Heart right ventricle (tissue), 16 donors: ENCODE data around the gene SP140L. TPM values are rescaled to one million over a fixed set of nuclear protein-coding genes. Genes with fewer than 3 reads are reported as not detected.

Source experiments
- ATAC-seq, 8 donors: fragments of 200-7000 bp; cut with Tn5 transposase; one replicate each; pipeline ENCODE4 v1.9.1; 2020; ENCODE audit warnings: mild to moderate bottlenecking in 8 of 8, moderate library complexity in 8 of 8, moderate number of reproducible peaks in 1 of 8
- DNase-seq, 2 donors: peaks; one replicate each; pipeline ENCODE4 v3.0.0-alpha.2; 2020
- H3K27ac ChIP-seq, 10 donors: fragments of 200-600 bp; sonication (generic) in 2 of 10; one replicate each; pipeline versions ENCODE4 v1.5.0 to v1.8.0; 2020 to 2022; ENCODE audit warnings: mild to moderate bottlenecking in 3 of 10
- H3K27me3 ChIP-seq, 7 donors: fragments of 200-600 bp; one replicate each; pipeline ENCODE4 v1.8.0; 2021 to 2022; ENCODE audit warnings: mild to moderate bottlenecking in 2 of 7
- H3K36me3 ChIP-seq, 9 donors: fragments of 200-600 bp; sonication (generic) in 1 of 9; one replicate each; pipeline versions ENCODE4 v1.5.0 to v1.8.0; 2020 to 2022; ENCODE audit warnings: mild to moderate bottlenecking in 2 of 9
- H3K4me1 ChIP-seq, 9 donors: fragments of 200-600 bp; sonication (generic) in 1 of 9; one replicate each; pipeline versions ENCODE4 v1.5.0 to v1.8.0; 2020 to 2022; ENCODE audit warnings: mild to moderate bottlenecking in 4 of 9
- H3K4me3 ChIP-seq, 10 donors: fragments of 200-600 bp; sonication (generic) in 2 of 10; one replicate each; pipeline versions ENCODE4 v1.5.0 to v1.8.0; 2020 to 2022; ENCODE audit warnings: mild to moderate bottlenecking in 7 of 10, moderate library complexity in 2 of 10
- H3K9me3 ChIP-seq, 11 donors: fragments of 200-600 bp in 10 of 11; sonication (generic) in 2 of 11; one replicate each; pipeline versions ENCODE4 v1.5.0 to v1.8.0; 2013 to 2022; ENCODE audit warnings: mild to moderate bottlenecking in 2 of 11, control low read depth in 1 of 11, moderate library complexity in 1 of 11
- WGBS, 2 donors: extraction: QIAGEN DNeasy Blood & Tissue Kit; methylation state at CpG; one replicate each; pipeline ENCODE4 v1.1.7; 2013; ENCODE audit warnings: inconsistent platforms in 1 of 2; 5-methylcytosine and 5-hydroxymethylcytosine counted together
- intact Hi-C, 10 donors: fragments of 100-400 bp; cut with DNase I; formaldehyde crosslinking; loops; one replicate each; pipeline versions ENCODE4 v1.11.1 to v1.14.2; 2022
- polyA plus RNA-seq, 2 donors: library from polyadenylated mRNA; stranded (reverse); fragments of 200-250 nt; gene quantifications; one replicate each; pipeline ENCODE4 v1.2.3, GENCODE V29; 2013
- total RNA-seq, 10 donors: library from RNA; stranded (reverse); fragmentation: NEBNext Ultra II Directional in 3 of 10; extraction: Animal tissue kit (Norgen Biotek cat#: 25700) in 3 of 10; gene quantifications; one replicate each; pipeline versions ENCODE4 v1.2.1 to v1.2.4, GENCODE V29; 2021 to 2023
- TF ChIP-seq, protein P1 (sequence below), 9 donors: fragments of 200-600 bp; sonication (generic) in 2 of 9; IDR thresholded peaks; one replicate each; pipeline versions ENCODE4 v1.5.0 to v1.8.0; 2021 to 2022; ENCODE audit warnings: antibody characterized with exemption in 9 of 9, mild to moderate bottlenecking in 5 of 9, moderate library complexity in 1 of 9
- donor health status: Arrhythmogenic right ventricular cardiomyopathy.
- donor health status: ischemic (EF 13 %, LVEDD 7.1; RV severe dilation, severe dysfunction).
- donor health status: healthy with polysubstance abuse.
- donor health status: DM: no; HTN: yes; CAD: no.
- donor health status: DM: no; HTN: no; CAD: no.
- donor health status: ischemic (EF 25% LVEDD 6.9; RV normal size, moderate dysfunction).
- donor health status: ischemic (EF 25% LVEDD 5.7; RV mildly dilated, moderate dysfunction).
- donor health status: healthy.
- donor health status: DM: yes; HTN: yes; CAD: no.
- donor health status: Ischemic cardiomyopathy.
- donor health status: ischemic (EF 35%, LVEDD 5.7; RV mildly dilated, moderate dysfunction).
- donor health status: nonischemic (EF 11% LVEDD 7.7; RV severe dilation, severe dysfunction).
- donor health status: DM: yes; HTN: yes; CAD: no.
- donor health status: PGD.
- donor health status: ischemic (EF 29% LVEDD 5.4; RV normal size, mild dysfunction).
- donor health status: nonischemic (EF 23%, LVEDD 6.1; RV moderate dilation, normal function).

SP140L gene
- total and polyA plus RNA-seq, 12 donors: 2.5 to 10.8 (median 4.4) TPM

DNA sequence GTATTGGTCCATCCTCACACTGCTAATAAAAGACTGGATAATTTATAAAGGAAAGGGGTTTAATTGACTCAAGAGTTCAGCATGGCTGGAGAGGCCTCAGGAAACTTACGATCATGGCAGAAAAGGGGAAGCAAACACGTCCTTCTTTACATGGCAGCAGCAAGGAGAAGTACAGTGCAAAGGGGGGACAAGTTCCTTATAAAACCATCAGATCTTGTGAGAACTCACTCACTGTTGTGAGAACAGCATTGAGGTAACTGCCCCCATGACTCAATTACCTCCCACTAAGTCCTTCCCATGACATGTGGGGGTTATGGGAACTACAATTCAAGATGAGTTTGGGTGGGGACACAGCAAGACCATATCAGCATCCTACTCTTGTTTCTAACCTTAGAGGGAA is 126.0 kb downstream of the SP140L start:
- H3K27me3 ChIP-seq: no peaks in the 10 kb centered on the region
- H3K27ac ChIP-seq: no peak overlapping the region
- no peak for DNase-seq
- H3K36me3 ChIP-seq: peaks cover 0 to 100% (median 48%) of the 10 kb centered on the region in 9 donors
- 82 to 85% methylated on average over 2 of the region's 2 CpGs for WGBS, 2 donors
- H3K4me1 ChIP-seq: peaks cover 0 to 36% (median 0%) of the 10 kb centered on the region in 9 donors
- no peak overlapping the region for H3K4me3 ChIP-seq
- ATAC-seq: no peak
- TF ChIP-seq, protein P1, sequence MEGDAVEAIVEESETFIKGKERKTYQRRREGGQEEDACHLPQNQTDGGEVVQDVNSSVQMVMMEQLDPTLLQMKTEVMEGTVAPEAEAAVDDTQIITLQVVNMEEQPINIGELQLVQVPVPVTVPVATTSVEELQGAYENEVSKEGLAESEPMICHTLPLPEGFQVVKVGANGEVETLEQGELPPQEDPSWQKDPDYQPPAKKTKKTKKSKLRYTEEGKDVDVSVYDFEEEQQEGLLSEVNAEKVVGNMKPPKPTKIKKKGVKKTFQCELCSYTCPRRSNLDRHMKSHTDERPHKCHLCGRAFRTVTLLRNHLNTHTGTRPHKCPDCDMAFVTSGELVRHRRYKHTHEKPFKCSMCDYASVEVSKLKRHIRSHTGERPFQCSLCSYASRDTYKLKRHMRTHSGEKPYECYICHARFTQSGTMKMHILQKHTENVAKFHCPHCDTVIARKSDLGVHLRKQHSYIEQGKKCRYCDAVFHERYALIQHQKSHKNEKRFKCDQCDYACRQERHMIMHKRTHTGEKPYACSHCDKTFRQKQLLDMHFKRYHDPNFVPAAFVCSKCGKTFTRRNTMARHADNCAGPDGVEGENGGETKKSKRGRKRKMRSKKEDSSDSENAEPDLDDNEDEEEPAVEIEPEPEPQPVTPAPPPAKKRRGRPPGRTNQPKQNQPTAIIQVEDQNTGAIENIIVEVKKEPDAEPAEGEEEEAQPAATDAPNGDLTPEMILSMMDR (IDR thresholded peaks at IDR 0.05): no peak
- H3K9me3 ChIP-seq: peaks cover 0 to 16% (median 0%) of the 10 kb centered on the region in 11 donors
- intact Hi-C loops: no loop called here

Other genes with a start within 250 kb of the SP140L start
- gene SP110, start 107.2 kb upstream of the SP140L start, total RNA-seq: 10 to 100 TPM in 6 of 10 donors, 1 to 10 TPM in 4; 7.6 to 38.6 (median 10.4) TPM
- gene SP110, start 107.2 kb upstream of the SP140L start, polyA plus RNA-seq: 10 to 100 TPM in 1 of 2 donors, 1 to 10 TPM in 1; 5.6 to 11.3 TPM
- gene SP140, start 101.5 kb upstream of the SP140L start, total RNA-seq: 1 to 10 TPM in 3 of 10 donors, under 1 TPM in 5, not detected in 2; 0.09 to 3.3 (median 0.66) TPM
- gene SP140, start 101.5 kb upstream of the SP140L start, polyA plus RNA-seq: under 1 TPM; 0.17 to 0.51 TPM
- gene SP100, start 89.0 kb downstream of the SP140L start, total RNA-seq: 100 to 1,000 TPM in 1 of 10 donors, 10 to 100 TPM in 9; 45.6 to 123 (median 58.4) TPM
- gene SP100, start 89.0 kb downstream of the SP140L start, polyA plus RNA-seq: 10 to 100 TPM; 20.3 to 58.2 TPM